ENCODE results near the gene NINL.
"Not testable (repeated sequence)": the region's sequence is repeated elsewhere in the genome, so short reads cannot be mapped to it uniquely, and the experiment has no call there.

Gene NINL

DNA sequence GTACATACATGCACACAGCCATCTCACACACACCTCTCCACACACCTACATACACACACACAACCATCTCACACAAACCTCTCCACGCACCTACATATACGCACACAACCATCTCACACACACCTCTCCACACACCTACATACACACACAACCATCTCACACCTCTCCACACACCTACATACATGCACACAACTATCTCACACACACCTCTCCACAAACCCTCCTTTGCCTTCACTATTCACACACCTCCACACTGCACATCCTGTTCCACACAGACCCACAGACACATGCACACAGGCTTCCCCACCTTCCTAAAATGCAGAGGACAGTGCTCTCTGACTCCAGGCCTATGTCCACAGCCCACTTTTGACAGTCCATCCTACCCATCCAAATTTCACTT, 16.3 kb upstream of the NINL start:
- Histone ChIP-seq H3K27ac (no peak overlapping the region), H3K36me3 (no peaks in the 10 kb centered on the region; a peak in 1 of 22 replicates), H3K9ac (no peak overlapping the region), H3K9me3 (replicated peaks in 1 of 11) (peaks cover 0 to 4% (median 0%) of the 10 kb centered on the region in 11 experiments; a peak in 2 of 22 replicates), H3K4me1 (no peaks in the 10 kb centered on the region), H3K4me3 (no peak overlapping the region), H4K20me1 (no peaks in the 10 kb centered on the region), H3K4me2 (no peak overlapping the region), H3K27me3 (no peaks in the 10 kb centered on the region)
- TF ChIP-seq Cebpa-rat (IDR thresholded peaks at IDR 0.05) = no peak

DNA sequence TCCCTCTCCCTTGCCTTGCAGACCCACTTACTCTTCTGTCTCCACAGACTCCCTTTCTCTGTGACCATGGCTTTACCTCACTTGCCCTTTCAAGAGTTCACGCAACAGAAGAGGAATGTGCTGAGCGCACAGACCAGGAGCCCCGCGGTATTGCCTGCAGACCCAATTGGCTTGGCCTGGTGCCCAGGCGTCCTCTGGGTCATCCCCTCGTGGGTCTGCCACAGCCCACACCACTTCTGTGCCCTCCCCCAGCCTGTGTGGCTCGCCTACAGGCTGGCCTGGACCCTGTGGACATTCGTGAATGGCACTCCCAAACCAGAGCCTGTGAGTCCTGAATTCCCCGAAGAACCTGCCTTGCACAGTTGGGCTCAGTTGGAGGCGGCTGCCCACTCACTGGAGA, 15.3 kb upstream of the NINL start:
- H3K27me3 ChIP-seq = no peaks in the 10 kb centered on the region
- no peak overlapping the region for H3K9ac ChIP-seq
- TF ChIP-seq Cebpa-rat (IDR thresholded peaks at IDR 0.05) = no peak
- peaks cover 0 to 4% (median 0%) of the 10 kb centered on the region in 11 experiments; a peak in 2 of 22 replicates for H3K9me3 ChIP-seq (replicated peaks in 1 of 11)
- H3K4me2 ChIP-seq = no peak overlapping the region
- H3K4me3 ChIP-seq = no peak overlapping the region
- no peaks in the 10 kb centered on the region for H3K4me1 ChIP-seq
- no peaks in the 10 kb centered on the region for H4K20me1 ChIP-seq
- H3K36me3 ChIP-seq = no peaks in the 10 kb centered on the region
- H3K27ac ChIP-seq = no peak overlapping the region

DNA sequence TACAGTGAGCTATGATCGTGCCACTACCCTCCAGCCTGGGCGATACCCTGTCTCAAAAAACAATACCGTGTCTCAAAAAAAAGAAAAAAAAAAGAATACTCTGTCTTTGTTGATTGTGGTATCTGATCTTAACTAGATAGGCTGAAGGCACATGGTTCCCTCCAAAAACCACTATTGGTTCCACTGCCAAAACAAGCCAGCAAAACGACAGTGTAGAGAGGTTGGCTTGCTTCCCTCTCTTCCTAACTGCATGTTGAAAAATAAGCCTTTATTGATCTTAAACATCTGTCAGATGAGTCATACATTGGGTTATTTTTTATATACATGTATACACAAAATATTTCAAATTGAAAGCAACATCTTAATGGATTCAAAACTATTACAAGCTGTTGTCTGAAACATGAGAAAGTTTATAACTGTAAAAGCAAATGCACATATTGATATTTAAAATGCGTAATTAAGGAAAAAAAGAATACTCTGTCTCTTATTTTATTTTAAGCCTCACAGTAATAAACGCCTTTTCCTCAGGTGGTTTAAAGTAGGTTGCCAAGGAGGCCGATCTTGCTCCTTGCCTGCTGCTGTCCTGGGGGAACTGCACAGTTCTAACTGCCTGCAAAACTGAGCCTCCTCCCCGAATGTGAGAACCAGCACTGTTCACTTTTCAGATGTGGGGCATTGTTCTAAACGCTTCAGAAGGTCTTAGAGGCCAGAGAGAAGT, 7.0 kb upstream of the NINL start:
- Histone ChIP-seq H3K36me3 (no peaks in the 10 kb centered on the region), H3K27ac (no peak overlapping the region), H3K9ac (no peak overlapping the region), H3K4me2 (peak overlapping the region in 2 of 11 experiments; percentile 4; a peak in 2 of 22 replicates), H3K27me3 (no peaks in the 10 kb centered on the region; a peak in 1 of 22 replicates), H4K20me1 (no peaks in the 10 kb centered on the region), H3K9me3 (replicated peaks in 1 of 11) (no peaks in the 10 kb centered on the region), H3K4me1 (peaks cover 0 to 6% (median 0%) of the 10 kb centered on the region in 10 experiments; a peak in 4 of 20 replicates), H3K4me3 (no peak overlapping the region)
- TF ChIP-seq Cebpa-rat (IDR thresholded peaks at IDR 0.05) = no peak

DNA sequence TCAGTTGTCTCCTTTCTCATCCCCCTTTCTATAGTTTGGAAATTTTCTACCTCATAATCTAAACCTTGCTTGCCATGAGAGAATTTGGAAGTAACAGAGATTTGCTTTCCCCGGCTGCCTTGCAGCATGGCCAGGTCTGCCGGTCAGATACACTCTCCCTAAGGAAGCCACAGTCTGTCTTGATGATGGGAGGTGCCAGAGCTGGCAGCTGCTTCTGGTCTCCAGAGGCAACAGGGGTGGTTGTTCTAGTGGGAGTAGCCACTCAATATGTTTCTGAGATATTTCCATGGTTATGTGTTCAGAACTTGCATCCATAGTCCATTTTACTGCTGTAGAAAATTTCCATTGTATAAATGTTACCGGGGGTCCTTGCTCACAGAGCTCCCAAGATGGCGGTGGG, 5.4 kb upstream of the NINL start:
- H4K20me1 ChIP-seq; H3K4me1 ChIP-seq; H3K4me3 ChIP-seq; H3K36me3 ChIP-seq; H3K9me3 ChIP-seq (replicated peaks in 1 of 11); H3K9ac ChIP-seq; H3K4me2 ChIP-seq; H3K27ac ChIP-seq: not testable (repeated sequence)
- peaks cover 7 to 13% (median 9%) of the 10 kb centered on the region in 11 experiments for H3K27me3 ChIP-seq

DNA sequence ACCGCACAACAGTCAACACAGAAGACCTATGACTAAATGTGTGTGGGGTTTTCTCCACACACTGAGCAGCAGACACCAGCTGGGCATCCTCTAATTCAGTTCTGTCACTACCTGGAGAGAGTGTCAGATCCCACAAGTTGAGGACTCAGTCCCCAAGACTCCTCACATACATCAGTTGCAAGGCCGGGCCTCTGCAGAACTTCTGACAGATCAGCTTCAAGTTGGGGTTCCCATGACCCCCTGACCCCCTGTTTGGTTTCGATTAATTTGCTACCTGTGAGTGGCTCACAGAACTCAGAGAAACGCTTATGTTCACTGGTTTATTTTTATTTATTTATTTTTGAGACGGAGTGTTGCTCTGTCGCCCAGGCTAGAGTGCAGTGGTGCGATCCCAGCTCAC, 3.2 kb upstream of the NINL start:
- no peaks in the 10 kb centered on the region for H3K36me3 ChIP-seq
- H3K9me3 ChIP-seq (replicated peaks in 1 of 11) = peaks cover 8 to 26% (median 17%) of the 10 kb centered on the region in 11 experiments; a peak in 20 of 22 replicates
- peaks cover 0 to 16% (median 8%) of the 10 kb centered on the region in 10 experiments; a peak in 12 of 20 replicates for H3K4me1 ChIP-seq
- no peak overlapping the region for H3K27ac ChIP-seq
- H4K20me1 ChIP-seq = no peaks in the 10 kb centered on the region
- H3K9ac ChIP-seq = no peak overlapping the region
- TF ChIP-seq Cebpa-rat (IDR thresholded peaks at IDR 0.05) = no peak
- H3K4me3 ChIP-seq = no peak overlapping the region
- H3K27me3 ChIP-seq = peaks cover 27 to 36% (median 32%) of the 10 kb centered on the region in 11 experiments
- no peak overlapping the region for H3K4me2 ChIP-seq

DNA sequence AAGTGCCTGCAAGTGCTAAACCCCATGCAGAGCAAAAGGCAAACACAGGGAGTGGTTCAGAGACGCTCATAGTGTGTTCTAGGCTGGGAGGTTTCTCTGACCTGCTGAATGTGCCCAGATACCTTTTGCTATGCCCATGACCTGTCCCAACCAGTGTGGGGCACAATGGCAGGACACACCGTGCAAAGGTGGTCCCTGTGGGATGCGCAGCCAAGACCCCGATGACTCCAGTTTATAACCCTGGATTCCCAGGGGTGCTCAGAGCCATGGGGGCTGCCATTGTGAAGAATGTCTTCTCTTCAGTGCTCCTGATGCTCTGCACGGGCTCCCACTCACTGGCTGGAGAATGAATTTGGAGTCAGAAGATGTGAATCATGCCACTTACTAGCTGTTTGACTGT, 2.2 kb upstream of the NINL start:
- Histone ChIP-seq H3K4me2 (no peak overlapping the region), H3K36me3 (no peaks in the 10 kb centered on the region), H4K20me1 (no peaks in the 10 kb centered on the region), H3K9me3 (replicated peaks in 1 of 11) (peaks cover 8 to 26% (median 17%) of the 10 kb centered on the region in 11 experiments; a peak in 20 of 22 replicates), H3K27ac (no peak overlapping the region), H3K27me3 (peaks cover 27 to 39% (median 33%) of the 10 kb centered on the region in 11 experiments), H3K4me3 (no peak overlapping the region), H3K9ac (no peak overlapping the region), H3K4me1 (peaks cover 0 to 13% (median 7%) of the 10 kb centered on the region in 10 experiments; a peak in 12 of 20 replicates)
- no peak for TF ChIP-seq Cebpa-rat (IDR thresholded peaks at IDR 0.05)

DNA sequence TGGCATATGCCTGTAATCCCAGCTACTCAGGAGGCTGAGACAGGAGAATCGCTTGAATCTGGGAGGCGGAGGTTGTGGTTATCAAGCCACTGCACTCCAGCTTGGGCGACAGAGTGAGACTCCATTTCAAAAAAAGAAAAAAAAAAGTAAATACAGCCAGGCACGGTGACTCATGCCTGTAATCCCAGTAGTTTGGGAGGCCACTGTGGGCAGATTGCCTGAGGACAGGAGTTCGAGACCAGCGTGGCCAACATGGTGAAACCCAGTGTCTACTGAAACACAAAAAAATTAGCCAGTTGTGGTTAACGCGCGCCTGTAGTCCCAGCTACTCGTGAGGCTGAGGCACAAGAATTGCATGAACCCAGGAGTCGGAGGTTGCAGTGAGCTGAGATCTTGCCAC, 1.5 kb upstream of the NINL start:
- TF ChIP-seq Cebpa-rat (IDR thresholded peaks at IDR 0.05) = no peak
- H3K4me2 ChIP-seq = no peak overlapping the region
- H4K20me1 ChIP-seq = no peaks in the 10 kb centered on the region
- peaks cover 27 to 39% (median 33%) of the 10 kb centered on the region in 11 experiments for H3K27me3 ChIP-seq
- no peak overlapping the region for H3K27ac ChIP-seq
- no peak overlapping the region for H3K4me3 ChIP-seq
- H3K36me3 ChIP-seq = no peaks in the 10 kb centered on the region
- H3K9ac ChIP-seq = no peak overlapping the region
- H3K4me1 ChIP-seq = peaks cover 0 to 12% (median 7%) of the 10 kb centered on the region in 10 experiments; a peak in 9 of 20 replicates
- H3K9me3 ChIP-seq (replicated peaks in 1 of 11) = peaks cover 8 to 26% (median 17%) of the 10 kb centered on the region in 11 experiments; a peak in 20 of 22 replicates

DNA sequence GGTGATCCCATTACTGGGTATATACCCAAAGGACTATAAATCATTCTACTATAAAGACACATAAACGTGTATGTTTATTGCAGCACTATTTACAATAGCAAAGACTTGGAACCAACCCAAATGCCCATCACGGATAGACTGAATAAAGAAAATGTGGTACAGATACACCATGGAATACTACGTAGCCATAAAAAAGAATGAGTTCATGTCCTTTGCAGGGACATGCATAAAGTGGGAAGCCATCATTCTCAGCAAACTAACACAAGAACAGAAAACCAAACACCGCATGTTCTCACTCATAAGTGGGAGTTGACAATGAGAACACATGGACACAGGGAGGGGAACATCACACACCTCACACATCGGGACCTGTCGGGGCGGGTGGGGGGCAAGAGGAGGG, 1.7 kb downstream of the NINL start:
- H3K36me3 ChIP-seq, H3K4me2 ChIP-seq, H3K9ac ChIP-seq, H3K27ac ChIP-seq, H3K4me3 ChIP-seq, H4K20me1 ChIP-seq: not testable (repeated sequence)
- H3K4me1 ChIP-seq = peaks cover 0 to 12% (median 7%) of the 10 kb centered on the region in 10 experiments; a peak in 9 of 20 replicates
- peaks cover 8 to 26% (median 17%) of the 10 kb centered on the region in 11 experiments; a peak in 20 of 22 replicates for H3K9me3 ChIP-seq (replicated peaks in 1 of 11)
- peaks cover 27 to 39% (median 33%) of the 10 kb centered on the region in 11 experiments for H3K27me3 ChIP-seq

DNA sequence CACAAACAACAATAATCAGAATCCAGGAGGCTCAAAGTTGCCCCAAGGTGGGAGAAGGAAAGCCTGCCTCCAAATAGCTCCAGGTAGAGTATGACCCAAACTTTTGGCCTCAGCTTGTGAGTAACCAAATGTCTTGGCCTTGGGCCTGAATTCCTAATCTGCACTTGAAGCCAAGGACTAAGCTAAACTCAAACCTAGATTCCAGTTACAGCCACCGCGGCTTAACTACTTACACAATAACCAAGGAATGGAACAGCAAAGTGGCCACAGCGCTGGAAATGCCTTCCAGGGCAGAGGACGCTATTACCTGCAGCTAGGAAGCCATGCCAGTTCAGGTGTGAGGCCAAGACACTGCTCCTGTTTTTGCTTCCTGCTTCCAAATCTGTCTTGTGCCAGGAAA, 4.6 kb downstream of the NINL start:
- peaks cover 18 to 27% (median 23%) of the 10 kb centered on the region in 11 experiments for H3K27me3 ChIP-seq
- no peak for TF ChIP-seq Cebpa-rat (IDR thresholded peaks at IDR 0.05)
- no peak overlapping the region for H3K4me2 ChIP-seq
- H3K36me3 ChIP-seq = no peaks in the 10 kb centered on the region
- H3K4me3 ChIP-seq = no peak overlapping the region
- H3K4me1 ChIP-seq = peaks cover 0 to 12% (median 7%) of the 10 kb centered on the region in 10 experiments; a peak in 9 of 20 replicates
- H3K9me3 ChIP-seq (replicated peaks in 1 of 11) = peaks cover 8 to 20% (median 17%) of the 10 kb centered on the region in 11 experiments; a peak in 20 of 22 replicates
- H3K9ac ChIP-seq = no peak overlapping the region
- no peak overlapping the region for H3K27ac ChIP-seq
- H4K20me1 ChIP-seq = 0 out of 22 replicates have a peak, but pooled peaks cover 0 to 4% (median 0%) of the 10 kb centered on the region in 11 experiments

Data from BLaER1 treated with 17β-estradiol and CSF1 and Interleukin-3, amounts not matched to agents 10 nM and 100 nM (cell line).